ELF-1 (cell line): ENCODE results near the gene CCDC120.

Experiments used
- DNase-seq: peaks from one replicate; pipeline ENCODE4 v3.0.0-alpha.2; 2016; ENCODE audit warnings: low read depth, low spot score

The CCDC120 gene

DNA sequence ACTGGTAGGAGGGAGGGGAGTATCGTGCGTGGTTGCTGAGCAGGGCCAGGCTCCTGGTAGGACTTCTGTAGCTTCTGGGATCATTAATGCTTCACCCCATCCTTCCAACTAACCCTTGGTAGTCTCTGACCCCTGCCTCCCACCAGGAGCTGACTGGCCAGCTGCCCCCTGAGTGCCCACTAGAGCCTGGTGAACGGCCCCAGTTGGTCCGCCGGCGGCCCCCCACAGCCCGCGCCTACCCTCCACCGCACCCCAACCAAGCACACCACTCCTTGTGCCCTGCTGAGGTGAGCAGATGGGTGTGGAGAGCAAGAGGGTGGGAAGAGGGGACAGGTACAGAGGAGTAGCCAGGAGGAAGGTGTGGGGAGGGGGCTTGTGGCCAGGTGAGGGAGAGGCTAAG, 4.9 kb downstream of the CCDC120 start:
- no peak for DNase-seq

DNA sequence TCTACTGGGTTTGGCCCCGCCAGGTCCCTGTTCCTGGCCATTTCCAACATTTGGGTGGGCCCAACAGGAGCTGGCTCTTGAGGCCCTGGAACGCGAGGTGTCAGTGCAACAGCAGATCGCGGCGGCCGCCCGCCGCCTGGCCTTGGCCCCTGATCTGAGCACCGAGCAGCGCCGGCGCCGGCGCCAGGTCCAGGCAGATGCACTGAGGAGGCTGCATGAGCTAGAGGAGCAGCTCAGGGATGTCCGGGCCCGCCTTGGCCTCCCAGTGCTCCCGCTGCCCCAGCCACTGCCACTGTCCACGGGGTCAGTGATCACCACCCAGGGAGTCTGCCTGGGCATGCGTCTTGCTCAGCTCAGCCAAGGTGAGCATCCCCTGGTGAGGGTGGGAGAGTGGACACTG, 5.5 kb downstream of the CCDC120 start:
- no peak for DNase-seq

DNA sequence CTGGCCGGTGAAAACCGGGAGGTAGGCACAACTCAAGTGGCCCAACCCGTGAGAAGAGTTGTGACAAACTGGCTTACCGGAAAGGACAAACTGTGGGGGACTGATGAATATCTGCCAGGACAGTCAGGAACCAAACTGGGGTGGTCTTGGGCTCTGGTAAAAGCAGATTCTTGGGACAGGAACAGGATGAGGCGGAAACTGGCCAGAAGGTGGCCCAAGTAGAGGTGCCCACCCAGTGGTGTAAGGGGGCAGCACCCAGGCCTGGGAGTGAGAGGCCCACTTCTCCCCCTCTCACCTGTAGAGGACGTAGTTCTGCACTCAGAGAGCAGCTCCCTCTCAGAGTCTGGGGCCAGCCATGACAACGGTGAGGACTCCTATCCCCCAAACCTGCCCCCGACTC, 5.9 kb downstream of the CCDC120 start:
- no peak for DNase-seq

DNA sequence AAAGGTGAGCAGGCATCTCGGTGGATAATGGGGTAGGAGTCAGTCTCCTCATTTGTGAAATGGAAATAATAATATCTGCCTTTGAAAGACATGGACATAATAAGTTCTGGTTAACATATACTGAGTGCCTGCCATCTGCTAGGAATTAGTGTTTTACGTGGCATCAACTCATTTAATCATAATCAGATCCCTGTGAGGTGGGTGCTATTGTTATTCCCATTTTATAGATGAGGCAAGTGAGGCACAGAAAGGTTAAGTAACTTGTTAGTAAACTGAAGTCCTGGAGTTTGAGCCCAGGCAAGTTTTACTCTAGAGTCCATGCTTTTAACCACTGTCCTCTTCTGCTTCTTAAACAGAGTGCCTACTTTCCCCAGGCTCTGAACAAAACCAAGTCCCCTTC, 7.5 kb downstream of the CCDC120 start:
- DNase-seq: no peak

DNA sequence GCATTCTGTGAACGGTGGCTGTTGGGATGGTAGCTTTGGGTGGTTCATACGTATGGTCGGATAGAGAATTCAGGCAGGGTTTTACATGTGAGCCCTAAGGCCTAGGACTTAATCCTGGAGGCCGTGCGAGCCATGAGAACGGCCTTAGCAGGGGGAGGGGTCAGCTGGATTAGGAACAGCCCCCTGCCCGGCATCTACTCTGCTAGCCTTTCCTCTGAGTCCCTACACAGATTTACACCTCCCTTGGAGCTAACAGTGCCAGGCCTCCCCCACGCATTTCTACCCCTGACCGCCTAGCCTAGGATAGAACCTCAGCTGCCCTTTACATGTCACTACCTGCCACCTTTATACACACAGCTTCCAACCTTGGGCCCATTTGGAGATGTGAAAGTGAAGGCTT, 7.9 kb downstream of the CCDC120 start:
- DNase-seq: peak; percentile 20

DNA sequence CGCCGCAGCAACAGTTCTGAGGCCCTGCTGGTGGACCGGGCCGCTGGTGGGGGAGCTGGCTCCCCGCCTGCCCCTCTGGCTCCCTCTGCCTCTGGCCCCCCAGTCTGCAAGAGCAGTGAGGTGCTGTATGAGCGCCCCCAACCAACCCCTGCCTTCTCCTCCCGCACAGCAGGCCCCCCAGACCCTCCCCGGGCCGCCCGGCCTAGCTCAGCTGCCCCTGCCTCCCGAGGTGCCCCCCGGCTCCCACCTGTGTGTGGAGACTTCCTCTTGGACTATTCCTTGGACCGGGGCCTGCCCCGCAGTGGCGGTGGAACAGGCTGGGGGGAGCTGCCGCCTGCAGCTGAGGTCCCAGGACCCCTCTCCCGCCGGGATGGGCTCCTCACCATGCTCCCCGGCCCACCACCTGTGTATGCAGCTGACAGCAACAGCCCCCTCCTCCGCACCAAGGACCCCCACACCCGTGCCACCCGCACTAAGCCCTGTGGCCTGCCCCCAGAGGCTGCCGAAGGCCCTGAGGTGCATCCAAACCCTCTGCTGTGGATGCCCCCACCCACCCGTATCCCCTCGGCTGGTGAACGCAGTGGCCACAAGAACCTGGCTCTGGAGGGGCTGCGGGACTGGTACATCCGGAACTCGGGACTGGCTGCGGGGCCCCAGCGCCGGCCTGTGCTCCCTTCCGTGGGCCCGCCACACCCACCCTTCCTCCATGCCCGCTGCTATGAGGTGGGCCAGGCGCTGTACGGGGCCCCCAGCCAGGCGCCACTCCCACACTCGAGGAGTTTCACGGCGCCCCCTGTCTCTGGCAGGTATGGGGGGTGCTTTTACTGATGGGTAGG, 8.7 kb downstream of the CCDC120 start:
- no peak for DNase-seq

DNA sequence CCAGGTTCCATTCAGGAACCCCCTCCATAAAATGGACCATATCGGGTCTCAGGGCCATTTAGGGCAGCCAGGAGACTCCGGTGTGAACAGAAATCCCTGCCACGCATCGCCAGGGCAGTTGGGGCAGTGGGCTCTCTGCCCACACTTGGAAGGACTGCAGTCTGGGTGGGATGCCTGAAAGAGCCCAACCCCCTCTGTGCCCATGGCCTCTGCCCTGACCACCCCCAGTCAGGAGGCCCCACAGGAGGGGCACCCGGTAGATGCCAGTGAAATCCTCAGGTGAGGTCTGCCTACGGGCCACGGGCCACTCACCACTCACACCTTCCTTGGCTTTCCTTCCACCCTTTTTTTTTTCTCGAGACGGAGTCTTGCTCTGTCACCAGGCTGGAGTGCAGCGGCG, 10.2 kb downstream of the CCDC120 start:
- no peak for DNase-seq

DNA sequence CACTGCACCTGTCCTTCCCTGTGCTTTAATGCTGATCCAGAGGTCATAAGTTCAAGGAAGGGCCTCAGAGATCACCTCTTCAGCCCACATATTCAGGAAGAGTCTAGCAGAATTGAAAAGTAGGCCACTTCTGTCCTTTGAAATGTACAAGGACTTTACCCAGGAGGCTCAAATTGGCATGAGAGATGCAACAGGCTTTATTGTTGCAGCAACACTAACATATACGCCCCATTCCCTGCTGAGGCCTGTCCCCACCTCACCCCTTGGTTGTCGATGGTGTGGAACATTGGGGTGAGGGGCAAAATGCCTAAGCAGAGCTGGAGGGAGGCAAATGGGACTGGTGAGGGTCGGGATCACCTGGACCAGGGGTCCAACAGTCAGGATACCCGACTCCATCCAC, 12.2 kb downstream of the CCDC120 start:
- no peak for DNase-seq

DNA sequence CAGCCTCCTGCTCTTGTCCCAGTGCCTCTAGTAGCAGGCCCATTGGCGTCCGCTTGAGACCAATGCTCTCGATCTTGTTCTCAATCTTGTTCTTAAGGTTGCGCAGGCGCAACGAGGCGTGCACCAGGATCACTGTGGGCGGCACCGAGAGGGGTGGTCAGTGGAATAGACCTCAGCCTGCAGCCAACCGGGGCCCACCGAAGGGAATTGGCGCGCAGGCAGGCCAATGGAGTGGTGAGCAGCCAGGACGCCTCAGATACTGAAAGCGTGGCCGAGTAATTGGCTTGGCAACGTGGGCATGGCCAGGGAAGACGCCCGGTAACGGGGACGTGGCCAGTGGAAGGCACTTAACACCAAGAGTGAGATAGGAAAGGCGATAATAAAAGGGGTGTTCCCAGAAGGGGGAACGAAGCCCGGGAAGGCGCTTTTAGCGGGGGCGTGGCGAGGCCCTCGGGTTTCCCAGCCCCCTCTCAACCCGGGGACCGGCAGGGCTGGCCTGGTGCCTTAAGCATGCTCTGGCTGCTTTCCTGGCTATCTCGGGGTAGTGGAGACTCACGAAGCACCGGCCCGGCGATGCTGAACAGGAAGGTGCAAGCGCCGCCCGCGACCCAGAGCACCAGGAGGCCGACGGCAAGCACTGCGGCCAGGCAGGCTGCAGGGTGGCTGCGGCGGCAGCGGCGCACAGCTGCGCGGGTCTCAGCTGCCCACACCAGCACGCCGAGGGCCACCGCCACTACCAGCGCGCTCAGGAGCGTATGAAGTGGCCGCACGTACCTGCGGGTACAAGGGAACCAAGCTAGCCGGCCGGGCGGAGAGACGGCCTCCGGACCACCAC, 13.3 kb downstream of the CCDC120 start:
- peak; percentile 92 for DNase-seq

DNA sequence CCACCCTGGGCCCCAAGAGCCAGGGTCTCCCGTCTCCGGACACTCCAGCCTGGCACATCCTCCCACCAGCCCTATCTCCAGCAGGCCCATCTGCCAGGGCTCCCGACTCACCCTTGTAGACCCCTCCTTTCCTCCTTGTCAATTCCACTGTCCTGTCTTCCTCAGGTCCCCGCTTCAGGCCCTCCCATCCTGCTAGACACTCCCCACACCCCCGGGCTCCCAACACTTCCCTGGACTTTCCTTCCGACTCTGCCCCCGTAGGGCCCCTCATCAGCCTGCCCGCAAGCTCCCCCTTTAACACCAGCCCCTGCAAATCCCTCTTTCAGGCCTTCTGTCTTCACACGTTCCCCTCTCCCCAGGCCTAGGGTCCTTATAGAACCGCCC, 13.9 kb downstream of the CCDC120 start:
- DNase-seq: no peak

DNA sequence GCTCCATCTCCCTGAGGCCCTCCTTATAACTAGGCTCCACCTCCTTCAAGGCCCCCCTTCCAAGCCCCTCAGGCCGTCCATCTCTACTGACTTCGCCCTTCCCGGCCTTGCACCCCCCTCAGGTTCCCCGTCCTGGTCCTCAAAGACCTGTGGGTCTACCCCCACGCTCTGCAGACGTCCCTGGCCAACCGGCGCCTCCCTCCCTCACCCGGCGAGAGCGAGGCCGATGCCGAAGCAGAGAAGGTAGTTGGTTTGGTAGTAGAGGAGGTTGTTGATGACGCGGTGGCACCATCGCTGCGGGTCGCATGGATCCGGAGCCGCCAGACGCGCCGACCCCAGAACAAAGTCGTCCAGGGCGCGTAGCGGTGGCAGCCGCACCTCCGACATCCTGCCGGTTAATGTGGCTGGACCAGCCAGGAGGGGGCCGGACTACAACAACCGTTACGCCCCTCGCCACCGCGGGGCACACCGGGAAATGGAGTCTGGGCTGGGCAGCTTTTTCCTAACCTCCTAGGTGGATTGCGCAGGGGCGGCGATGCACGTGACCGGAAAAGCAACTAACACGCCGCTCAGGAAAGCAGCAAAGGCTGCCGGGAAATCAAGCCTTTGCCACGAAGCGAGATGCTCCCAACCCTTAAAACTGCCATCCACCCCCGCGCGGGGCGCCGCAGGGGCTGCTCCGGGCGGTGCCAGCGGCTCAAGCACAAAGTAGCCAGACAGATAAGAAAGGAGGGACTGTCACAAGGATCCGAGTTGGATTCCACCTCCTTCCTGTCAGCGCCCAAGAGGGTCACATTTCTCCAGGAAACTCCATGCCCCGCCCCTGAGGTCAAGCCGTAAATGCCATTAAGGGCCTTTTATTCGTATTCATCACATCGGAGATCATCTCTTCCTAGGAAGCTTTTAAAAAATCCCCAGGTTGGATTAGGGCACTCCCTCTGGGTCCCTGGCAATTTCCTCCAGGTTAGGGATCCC, 15.1 kb downstream of the CCDC120 start, which contains the start of gene PRAF2:
TSS of gene PRAF2 (minus strand) at position 402 of the 975 bp plus-strand sequence. CDS start at position 387, 15 bp downstream.
- DNase-seq: peak; percentile 97

DNA sequence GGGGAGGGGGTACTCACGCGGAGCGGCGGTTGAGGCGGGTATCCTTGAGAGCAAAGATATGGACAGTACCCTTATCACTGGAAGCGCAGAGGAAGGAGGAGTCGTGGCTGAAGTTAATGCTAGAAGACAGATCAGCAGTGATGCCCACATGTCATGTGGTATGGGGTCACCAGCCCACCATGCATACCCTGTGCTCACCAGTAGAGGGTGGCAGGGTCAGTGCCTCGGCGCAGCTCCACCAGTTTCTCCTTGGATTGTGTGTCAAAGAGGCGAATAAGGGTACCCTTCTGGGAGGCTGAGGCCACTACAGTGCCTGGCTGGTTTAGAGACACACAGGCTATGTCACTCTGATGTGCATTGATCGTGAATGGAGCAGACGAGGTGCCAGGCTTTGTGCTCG, 16.5 kb downstream of the CCDC120 start:
- peak; percentile 37 for DNase-seq

DNA sequence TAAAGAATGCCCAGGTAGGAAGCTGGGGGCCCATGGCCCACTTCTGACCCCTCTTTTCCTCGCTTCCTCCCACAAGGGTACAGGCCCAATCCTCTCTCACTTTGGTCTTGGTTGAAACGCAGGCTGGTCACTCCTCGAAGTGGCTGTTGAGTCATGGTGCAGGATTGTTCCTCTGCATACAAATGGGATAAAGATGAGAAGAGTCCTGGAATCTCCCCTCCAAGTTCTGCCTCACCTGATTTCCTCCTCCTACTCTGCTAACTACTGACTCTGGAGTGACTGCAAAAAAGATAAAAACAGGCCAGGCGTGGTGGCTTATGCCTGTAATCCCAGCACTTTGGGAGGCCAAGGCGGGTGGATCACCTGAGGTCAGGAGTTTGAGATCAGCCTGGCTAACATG, 19.1 kb downstream of the CCDC120 start:
- no peak for DNase-seq

DNA sequence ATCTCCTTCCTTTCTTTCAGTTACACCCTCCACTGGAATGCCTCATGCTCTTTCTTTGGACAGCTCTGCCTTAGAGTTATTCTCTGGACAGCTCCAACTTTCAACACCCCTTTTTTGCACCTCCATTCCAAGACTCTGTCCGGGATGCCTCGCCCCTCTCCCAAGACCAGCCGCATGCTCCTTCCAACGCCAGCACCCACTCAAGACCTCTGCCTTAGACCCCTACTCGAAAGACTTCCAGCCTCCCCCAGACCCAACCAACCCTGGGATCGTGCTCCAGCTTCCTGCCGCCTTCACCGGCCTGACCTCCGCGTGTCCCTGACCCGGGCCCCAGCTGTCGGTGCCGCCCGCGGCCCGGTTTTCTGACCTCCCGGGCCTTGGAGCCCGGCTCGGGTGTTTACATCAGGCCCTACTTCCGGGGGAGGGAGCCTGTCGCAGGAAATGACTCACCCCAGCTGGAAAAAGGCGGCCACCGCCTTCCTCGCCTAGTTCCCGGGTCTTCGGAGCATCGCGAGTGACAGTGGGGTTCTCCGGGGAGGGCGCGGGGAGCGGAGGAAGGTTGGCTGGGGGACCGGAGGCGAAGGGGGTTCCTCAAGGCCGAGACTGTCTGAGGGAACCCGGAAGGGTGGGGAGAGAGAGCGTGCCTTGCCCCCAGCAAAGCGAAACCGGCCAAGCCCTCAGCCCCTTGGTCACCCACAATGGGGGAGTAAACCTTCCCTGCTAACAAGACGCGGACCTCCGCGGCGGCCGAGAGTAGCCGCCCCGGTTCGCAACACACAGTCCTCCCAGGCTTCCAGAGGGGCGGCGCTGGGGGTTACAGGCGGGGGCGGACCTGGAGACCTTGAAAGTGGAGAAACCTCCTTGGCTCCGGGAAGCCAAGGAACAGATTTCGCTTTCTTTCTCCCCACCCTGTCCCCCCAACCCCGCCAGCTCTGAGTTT, 21.0 kb downstream of the CCDC120 start, which contains the start of gene WDR45:
TSS of gene WDR45 (minus strand) at position 399 of the 940 bp plus-strand sequence. CDS start 1,792 bp downstream, outside the sequence.
- peak; percentile 85 for DNase-seq

DNA sequence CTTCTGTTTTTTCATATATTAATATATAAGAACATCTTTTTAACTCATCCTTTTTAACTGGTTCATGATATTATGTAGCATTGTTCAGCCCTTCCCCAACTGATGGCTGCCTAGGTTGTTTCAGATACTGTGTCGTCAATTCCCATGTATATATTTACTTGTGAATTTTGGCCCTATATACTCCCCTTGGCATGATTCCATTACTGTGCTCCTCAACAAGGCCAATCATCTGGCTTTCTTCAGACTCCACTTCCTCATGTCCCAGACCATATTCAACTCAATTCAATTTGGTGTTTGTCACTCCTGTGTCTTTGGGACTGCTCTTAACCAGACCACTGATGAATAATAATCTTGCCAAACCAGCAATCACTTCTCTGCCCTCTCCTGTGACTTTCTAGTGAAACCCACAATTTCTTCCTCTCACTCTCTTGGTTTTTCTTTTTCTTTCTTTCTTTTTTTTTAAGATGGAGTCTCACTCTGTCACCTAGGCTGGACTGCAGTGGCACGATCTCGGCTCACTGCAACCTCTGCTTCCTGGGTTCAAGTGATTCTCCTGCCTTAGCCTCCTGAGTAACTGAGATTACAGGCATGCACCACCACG, 23.6 kb downstream of the CCDC120 start:
- no peak for DNase-seq

DNA sequence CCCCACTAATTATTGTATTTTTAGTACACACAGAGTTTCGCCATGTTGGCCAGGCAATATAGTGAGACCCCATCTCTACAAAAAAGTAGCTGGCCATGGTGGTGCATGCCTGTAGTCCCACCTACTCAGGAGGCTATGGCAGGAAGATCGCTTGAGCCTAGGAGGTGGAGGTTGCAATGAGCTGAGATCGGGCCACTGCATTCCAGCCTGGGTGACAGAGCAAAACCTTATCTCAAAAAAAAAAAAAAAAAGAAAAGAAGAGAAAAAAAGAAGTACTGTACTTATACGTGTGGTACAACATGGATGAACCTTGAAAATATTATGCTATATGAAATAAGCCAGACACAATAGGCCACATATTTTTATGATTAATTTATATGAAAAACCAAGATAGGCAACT, 30.8 kb downstream of the CCDC120 start:
- DNase-seq: no peak

DNA sequence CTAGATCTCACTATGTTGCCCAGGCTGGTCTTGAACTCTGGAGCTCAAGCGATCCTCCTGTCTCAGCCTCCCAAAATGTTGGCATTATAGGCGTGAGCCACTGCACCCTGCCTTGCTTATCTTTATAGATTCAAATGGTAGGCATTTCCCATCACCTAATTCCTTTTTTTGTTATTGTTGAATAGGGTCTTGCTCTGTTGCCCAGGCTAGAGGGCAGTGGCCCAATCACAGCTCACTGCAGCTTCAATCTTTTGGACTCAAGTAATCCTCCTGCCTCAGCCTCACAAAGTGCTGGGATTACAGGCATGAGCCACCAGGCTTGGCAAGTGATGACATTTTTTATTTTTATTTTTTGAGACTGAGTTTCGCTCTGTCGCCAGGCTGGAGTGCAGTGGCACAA, 37.6 kb downstream of the CCDC120 start:
- DNase-seq: no peak

DNA sequence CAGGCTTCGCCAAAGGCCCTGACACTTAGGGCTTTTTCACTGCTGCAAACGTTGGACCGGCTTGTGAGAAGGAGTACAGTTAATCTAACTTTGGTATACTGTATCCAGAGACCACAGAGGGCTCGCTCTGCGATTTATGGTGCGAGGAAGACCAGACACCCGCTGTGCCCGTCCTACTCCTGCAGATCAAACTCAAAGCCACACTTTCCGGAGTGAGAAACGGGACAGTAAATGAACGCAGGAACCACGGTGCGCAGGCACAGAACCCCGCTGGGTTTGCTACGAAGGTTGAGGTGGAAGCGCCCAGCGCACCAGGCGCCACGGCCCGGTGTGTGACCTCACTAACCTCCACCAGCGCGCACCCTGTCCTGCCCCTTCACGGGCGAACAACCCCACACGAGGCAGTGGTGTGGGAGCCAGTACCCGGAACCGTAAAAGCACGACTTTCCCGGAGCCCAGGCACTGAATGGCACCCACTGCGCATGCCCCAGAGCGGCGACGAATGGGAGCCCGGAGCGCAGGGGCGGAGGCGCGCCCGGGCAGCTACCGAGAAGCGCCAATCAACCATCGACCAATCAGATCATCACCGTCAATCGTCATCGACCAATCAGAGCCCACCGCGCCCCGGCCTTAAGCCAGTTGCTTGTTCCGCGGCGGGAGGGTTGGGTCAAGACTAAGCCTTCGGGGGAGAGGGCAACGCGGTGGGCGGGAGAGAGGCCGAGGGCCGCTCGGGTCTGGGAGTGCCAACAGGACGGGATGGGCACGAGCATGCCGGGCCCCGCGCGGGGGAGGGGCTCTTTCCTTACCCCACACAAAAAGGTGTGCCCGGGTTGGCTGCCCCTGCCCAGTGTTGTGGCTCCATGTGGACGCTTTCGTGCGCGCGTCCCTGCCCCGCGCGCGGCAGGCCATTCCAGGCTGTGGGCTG, 42.2 kb downstream of the CCDC120 start:
- peak; percentile 99 for DNase-seq

DNA sequence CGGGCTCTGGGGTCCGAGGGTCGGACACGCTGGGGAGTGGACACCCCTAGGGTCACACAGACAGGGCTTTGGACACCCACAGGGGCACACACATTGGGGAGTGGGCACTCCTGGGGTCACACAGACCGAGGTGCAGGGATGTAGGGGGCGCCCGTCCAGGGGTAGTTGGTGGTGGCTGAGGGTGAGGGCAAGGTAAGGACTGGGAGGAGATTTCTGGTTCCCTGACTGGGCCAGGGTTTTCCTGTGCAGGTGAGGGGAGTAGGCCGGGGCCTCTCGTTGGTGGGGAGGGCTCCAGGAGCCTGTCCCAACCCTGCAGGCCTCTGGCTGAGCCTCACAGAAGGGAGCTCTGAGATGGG, 42.8 kb downstream of the CCDC120 start:
- peak; percentile 44 for DNase-seq
